K562 (cell line): ENCODE data around the gene RNF214. TPM values are rescaled to one million over a fixed set of nuclear protein-coding genes. Genes with fewer than 3 reads are reported as not detected.

Experiments
- ATAC-seq: fragments of 200-7000 bp; cut with Tn5 transposase; 3 replicates; pipeline ENCODE4 v1.9.1; 2020; ENCODE audit warnings: moderate library complexity
- BruUV-seq: library from RNA; stranded (reverse); fragments of 400-500 nt; replicated peaks from 2 replicates; lab custom pipeline; 2021; lab: Mats Ljungman, UMichigan
- CTCF ChIA-PET: fragments of 300-600 bp; formaldehyde crosslinking; extraction: SDS; loops from one replicate; lab custom pipeline; 2021; ENCODE audit warnings: low intra/inter-chr PET ratio; lab: Yijun Ruan, JAX
- POLR2A ChIA-PET: fragments of 300-600, 350-650 bp; sonication (Branson Sonifier 250); formaldehyde crosslinking; extraction: SDS; loops from one replicate; lab custom pipeline; 2021; ENCODE audit warnings: antibody characterized with exemption, inconsistent platforms; lab: Yijun Ruan, JAX
- DNase-seq, 4 experiments: peaks; one replicate each; pipeline versions ENCODE4 v3.0.0 to v3.0.0-alpha.2; 2011 to 2018; ENCODE audit warnings: low spot score in 3 of 4, mixed read lengths in 3 of 4; ENCODE audit errors: extremely low read depth in 1 of 4
- FAIRE-seq: peaks from 2 replicates; lab custom pipeline; 2011; peaks lifted over from hg19 to GRCh38; lab: Jason Lieb, UNC
- H2AFZ ChIP-seq: 2 replicates; pipeline ENCODE4 v1.6.0; 2011; ENCODE audit warnings: low read depth, low read length, control low read depth, inconsistent platforms
- H3K27ac ChIP-seq: fragments of 200-600 bp; 3 replicates; pipeline ENCODE4 v1.8.0; 2011; ENCODE audit warnings: low read depth, mild to moderate bottlenecking, control low read depth, inconsistent platforms, low read length, moderate library complexity, mixed read lengths; ENCODE audit errors: extremely low read depth
- H3K27me3 ChIP-seq, 2 experiments: fragments of 300-600 bp in 1 of 2; 2 replicates in 1 of 2; 3 replicates in 1 of 2; pipeline versions ENCODE4 v1.6.0 to v1.8.0; 2011; ENCODE audit warnings: inconsistent platforms in 2 of 2, low read length in 2 of 2, mild to moderate bottlenecking in 1 of 2, mixed read lengths in 1 of 2, moderate library complexity in 1 of 2; ENCODE audit not compliant: control insufficient read depth in 2 of 2, insufficient read depth in 2 of 2
- H3K36me3 ChIP-seq: fragments of 300-600 bp; 3 replicates; pipeline ENCODE4 v1.8.0; 2011; ENCODE audit warnings: mild to moderate bottlenecking, low read length, inconsistent platforms; ENCODE audit not compliant: control insufficient read depth, insufficient read depth
- H3K4me1 ChIP-seq, 2 experiments: fragments of 200-600 bp in 1 of 2; replicated peaks in 1 of 2; 2 replicates in 1 of 2; 3 replicates in 1 of 2; pipeline versions ENCODE4 v1.5.1 to v1.8.0; 2011; ENCODE audit warnings: inconsistent platforms in 2 of 2, low read length in 2 of 2, mild to moderate bottlenecking in 1 of 2, mixed read lengths in 1 of 2, moderate library complexity in 1 of 2; ENCODE audit not compliant: control insufficient read depth in 2 of 2, insufficient read depth in 2 of 2
- H3K4me2 ChIP-seq: 2 replicates; pipeline ENCODE4 v1.6.1; 2011; ENCODE audit warnings: low read length, control low read depth, inconsistent platforms, mixed read lengths; ENCODE audit not compliant: insufficient read depth
- H3K4me3 ChIP-seq: fragments of 200-600 bp; sonication (generic), shearing (Covaris generic); 2 replicates; pipeline ENCODE4 v1.5.1; 2016; ENCODE audit warnings: control low read depth, inconsistent platforms
- H3K79me2 ChIP-seq: fragments of 200-600 bp; 3 replicates; pipeline ENCODE4 v1.8.0; 2011; ENCODE audit warnings: low read length, inconsistent platforms; ENCODE audit not compliant: control insufficient read depth, insufficient read depth
- H3K9ac ChIP-seq, 2 experiments: 2 replicates each; pipeline versions ENCODE4 v1.6.0 to v1.6.1; 2011; ENCODE audit warnings: low read depth in 2 of 2, low read length in 2 of 2, control low read depth in 1 of 2, inconsistent platforms in 1 of 2, mild to moderate bottlenecking in 1 of 2, mixed read lengths in 1 of 2; ENCODE audit not compliant: insufficient read depth in 1 of 2
- H3K9me1 ChIP-seq: one replicate; pipeline ENCODE4 v1.6.0; 2011; ENCODE audit warnings: inconsistent platforms, mild to moderate bottlenecking, low read length, moderate library complexity; ENCODE audit not compliant: control insufficient read depth, insufficient read depth
- H3K9me3 ChIP-seq: replicated peaks from 2 replicates; pipeline ENCODE4 v1.5.1; 2011; ENCODE audit warnings: low read depth, low read length, inconsistent platforms; ENCODE audit not compliant: control insufficient read depth, insufficient read depth
- H4K20me1 ChIP-seq: replicated peaks from 2 replicates; pipeline ENCODE4 v1.6.1; 2011; ENCODE audit warnings: low read length, inconsistent platforms, mixed read lengths; ENCODE audit not compliant: control insufficient read depth, insufficient read depth
- CBX8 ChIP-seq: fragments of 200-600 bp; sonication (generic); IDR thresholded peaks from 2 replicates; pipeline ENCODE4 v1.6.1; 2012; ENCODE audit warnings: borderline replicate concordance, mixed run types, low read depth, mild to moderate bottlenecking, moderate library complexity, mixed read lengths, low read length, control low read depth, inconsistent platforms; ENCODE audit not compliant: poor library complexity, severe bottlenecking; ENCODE audit errors: extremely low read depth
- MEF2A ChIP-seq: IDR thresholded peaks from 2 replicates; pipeline ENCODE4 v1.6.1; 2011; ENCODE audit warnings: low read depth, mild to moderate bottlenecking, low read length, moderate library complexity; ENCODE audit not compliant: control insufficient read depth
- TBL1XR1 ChIP-seq, 2 experiments: IDR thresholded peaks; 2 replicates each; pipeline ENCODE4 v1.6.1; 2012; ENCODE audit warnings: improper control_type of control experiment in 2 of 2, low read length in 2 of 2, mild to moderate bottlenecking in 1 of 2
- ZBTB1 ChIP-seq: sonication (generic); formaldehyde crosslinking; IDR thresholded peaks from 2 replicates; pipeline ENCODE4 v1.8.1; 2023; ENCODE audit warnings: missing genetic modification reagents, low read depth, mild to moderate bottlenecking, borderline replicate concordance
- ZNF436 ChIP-seq: fragments of 250-450, 450-650 bp; sonication (Bioruptor Pico); formaldehyde crosslinking; IDR thresholded peaks from 2 replicates; pipeline ENCODE4 v1.7.0; 2020; ENCODE audit warnings: mild to moderate bottlenecking
- WGBS: fragments of 100-300 bp; shearing (Covaris generic); methylation state at CpG from one replicate; pipeline ENCODE4 v1.1.6; 2016; ENCODE audit warnings: low coverage, mixed read lengths; ENCODE audit not compliant: insufficient coverage; ENCODE audit errors: missing lambda C conversion rate; 5-methylcytosine and 5-hydroxymethylcytosine counted together
- in situ Hi-C: fragments of 300-500 bp; cut with MboI; formaldehyde crosslinking; loops from 4 replicates; pipeline ENCODE4 v1.15.0; 2018; ENCODE audit warnings: inconsistent platforms, mixed read lengths
- intact Hi-C: fragments of 100-400 bp; cut with micrococcal nuclease; formaldehyde crosslinking; loops from 2 replicates; pipeline ENCODE4 v1.14.2; 2022
- polyA plus RNA-seq, 8 experiments: library from polyadenylated mRNA; depleted of rRNA in 4 of 8; stranded (reverse) in 5 of 8; unstranded in 3 of 8; fragments of >200 nt; fragmentation: Nextera tagmentation in 2 of 8; fragmentation: Illumina TruSeq in 1 of 8; extraction: Ambion mirVana in 2 of 8; extraction: Trizol in 1 of 8; gene quantifications; 2 replicates each; pipeline versions ENCODE4 v1.2.1 to v1.2.3, GENCODE V29; 2011 to 2014; ENCODE audit warnings: inconsistent platforms in 1 of 8, missing spikeins in 1 of 8
- total RNA-seq, 7 experiments: library from RNA; depleted of rRNA in 6 of 7; stranded (reverse); fragments of >200 nt in 6 of 7; fragmentation: Illumina TruSeq in 2 of 7; extraction: Trizol in 2 of 7; gene quantifications; 2 replicates each; pipeline versions ENCODE4 v1.2.1 to v1.2.3, GENCODE V29; 2011 to 2021; ENCODE audit warnings: low replicate concordance in 1 of 7
- TF ChIP-seq, protein P1 (sequence below): fragments of 250-450 bp; sonication (Bioruptor Pico); IDR thresholded peaks from 2 replicates; pipeline ENCODE4 v1.4.0; 2020; ENCODE audit warnings: mild to moderate bottlenecking, moderate library complexity

Gene RNF214
- total and polyA plus RNA-seq, 9 of the 15 experiments (the other 6 are each of a cell fraction or from before 2014, with no cell fraction given), result 6.6 to 24.8 (median 11.9) TPM

DNA sequence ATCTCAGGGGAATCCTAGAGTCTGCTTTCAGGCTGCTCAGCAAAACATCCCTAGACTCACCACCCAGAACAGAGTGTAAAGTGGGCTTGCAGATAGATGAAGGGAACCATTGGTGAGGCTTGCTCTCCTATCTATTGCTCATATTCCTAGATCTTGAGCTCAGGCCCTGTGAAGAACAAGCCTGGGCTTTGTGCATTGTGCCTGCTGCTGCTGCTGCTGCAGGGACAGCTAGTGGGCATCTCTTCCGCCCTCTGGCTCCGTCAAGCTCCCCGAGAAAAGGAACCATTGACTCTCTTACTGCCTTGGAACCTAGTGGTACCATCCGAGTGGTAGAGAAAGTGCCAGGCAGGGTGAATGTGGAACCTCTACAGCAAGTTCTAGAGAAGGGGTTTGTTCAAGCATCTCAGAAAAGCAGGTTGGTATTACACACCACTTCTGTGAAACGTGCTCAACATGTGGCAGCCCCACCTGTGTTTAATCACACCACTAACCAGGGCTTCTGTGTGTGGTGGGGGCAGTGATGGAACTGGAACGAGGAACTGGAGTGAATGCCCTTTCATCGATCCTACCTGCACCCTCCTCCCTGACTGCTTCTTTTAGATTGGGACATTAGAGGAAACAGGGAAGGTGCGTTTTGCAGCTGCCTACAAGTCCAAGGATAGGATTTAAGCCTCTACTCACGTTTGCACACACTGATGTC is 63.1 kb downstream of the RNF214 start (continued):
- TF ChIP-seq, protein P1, sequence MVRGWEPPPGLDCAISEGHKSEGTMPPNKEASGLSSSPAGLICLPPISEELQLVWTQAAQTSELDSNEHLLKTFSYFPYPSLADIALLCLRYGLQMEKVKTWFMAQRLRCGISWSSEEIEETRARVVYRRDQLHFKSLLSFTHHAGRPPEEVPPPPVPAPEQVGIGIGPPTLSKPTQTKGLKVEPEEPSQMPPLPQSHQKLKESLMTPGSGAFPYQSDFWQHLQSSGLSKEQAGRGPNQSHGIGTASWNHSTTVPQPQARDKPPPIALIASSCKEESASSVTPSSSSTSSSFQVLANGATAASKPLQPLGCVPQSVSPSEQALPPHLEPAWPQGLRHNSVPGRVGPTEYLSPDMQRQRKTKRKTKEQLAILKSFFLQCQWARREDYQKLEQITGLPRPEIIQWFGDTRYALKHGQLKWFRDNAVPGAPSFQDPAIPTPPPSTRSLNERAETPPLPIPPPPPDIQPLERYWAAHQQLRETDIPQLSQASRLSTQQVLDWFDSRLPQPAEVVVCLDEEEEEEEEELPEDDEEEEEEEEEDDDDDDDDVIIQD, result no peak
- TF ChIP-seq, all 486 proteins: peak for 0

GRCh38 chr11:117296881-117297280 is 64.4 kb downstream of the RNF214 start:
- TF ChIP-seq MEF2A (no peak), TBL1XR1 (IDR thresholded peaks at IDR 0.05; ENCODE audit: low read length in 2 of 2) (no peak), CBX8 (no peak), ZBTB1 (CRISPR knock-in tag) (no peak), ZNF436 (CRISPR knock-in tag) (no peak)
- ATAC-seq, result no peak
- DNase-seq, result no peak
- Histone ChIP-seq H3K4me1 (peaks cover 0 to 10% of the 10 kb centered on the region in 2 experiments; a peak in 1 of 5 replicates), H3K79me2 (no peaks in the 10 kb centered on the region), H3K36me3 (no peaks in the 10 kb centered on the region), H3K9me3 (no peaks in the 10 kb centered on the region), H3K4me2 (no peak overlapping the region), H4K20me1 (no peaks in the 10 kb centered on the region; the same call in 1 of the 2 replicates), H3K4me3 (no peak overlapping the region), H3K9me1 (no peaks in the 10 kb centered on the region), H3K27me3 (peaks cover 6 to 25% of the 10 kb centered on the region in 2 experiments; a peak in 3 of 5 replicates), H3K9ac (no peak overlapping the region), H2AFZ (no peak overlapping the region), H3K27ac (no peak overlapping the region)
- in situ Hi-C loops, result no loop called here
- BruUV-seq, result no TSS peak
- intact Hi-C loops, result no loop called here
- ChIA-PET CTCF (no interaction called here), POLR2A (interaction anchor here (0.6 to 1.9 kb wide), 2 partner anchors 11 to 49 kb away, joined by 5 read pairs; no protein-coding TSS in a partner anchor)
- FAIRE-seq, result no peak
- WGBS, result 7% methylated on average over 6 of the region's 6 CpGs
